HG03558 (cell line): ENCODE data around the gene B4GALNT3.

ENCODE experiments used
- ATAC-seq: cut with Tn5 transposase; IDR thresholded peaks from one replicate; pipeline ENCODE4 v1.9.1; 2021; ENCODE audit warnings: moderate number of reproducible peaks; ENCODE audit not compliant: unreplicated experiment; ENCODE audit errors: extremely low read depth

B4GALNT3 gene

GRCh38 chr12:586318-587071, 126.8 kb downstream of the B4GALNT3 start:
- no peak for ATAC-seq

- ATAC-seq = no peak
These were observed 127.6 kb downstream of the B4GALNT3 start for GRCh38 chr12:587132-588023.

- no peak for ATAC-seq
These were observed 128.2 kb downstream of the B4GALNT3 start for GRCh38 chr12:588024-588322.

- no peak for ATAC-seq
These were observed 128.9 kb downstream of the B4GALNT3 start for GRCh38 chr12:588646-589045.

DNA sequence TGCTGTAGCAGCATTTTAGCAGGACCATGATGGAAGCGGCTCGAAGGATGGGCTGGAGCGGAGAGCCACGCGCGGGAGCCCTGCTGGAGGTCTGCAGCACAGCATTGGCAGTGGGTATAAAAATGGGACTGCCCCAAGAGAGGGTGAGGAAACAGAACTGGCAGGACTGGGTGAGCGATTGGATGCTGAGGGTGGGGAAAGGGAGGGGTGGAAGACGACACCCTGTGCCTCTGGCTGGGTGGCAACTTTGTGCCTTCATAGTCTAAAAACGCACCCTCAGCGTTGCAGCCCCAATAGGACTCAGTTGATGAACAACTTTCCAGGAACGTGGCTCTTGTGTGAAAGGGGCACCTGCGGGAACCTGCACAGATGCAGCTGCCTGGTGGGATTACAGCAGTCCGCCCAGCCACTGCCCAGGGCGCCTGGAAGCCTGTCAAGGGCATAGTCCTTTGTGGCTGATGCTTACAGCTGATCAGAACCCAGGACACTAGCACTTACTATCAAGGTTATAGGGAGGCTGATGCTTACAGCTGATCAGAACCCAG, 130.5 kb downstream of the B4GALNT3 start:
- no peak for ATAC-seq

- ATAC-seq = no peak
These were observed 131.7 kb downstream of the B4GALNT3 start for GRCh38 chr12:591167-592023.

GRCh38 chr12:592024-592505, 132.3 kb downstream of the B4GALNT3 start:
- ATAC-seq = no peak

- ATAC-seq = no peak
These were observed 133.9 kb downstream of the B4GALNT3 start for GRCh38 chr12:593396-594270.

GRCh38 chr12:597926-598568, 138.3 kb downstream of the B4GALNT3 start:
- ATAC-seq = no peak

DNA sequence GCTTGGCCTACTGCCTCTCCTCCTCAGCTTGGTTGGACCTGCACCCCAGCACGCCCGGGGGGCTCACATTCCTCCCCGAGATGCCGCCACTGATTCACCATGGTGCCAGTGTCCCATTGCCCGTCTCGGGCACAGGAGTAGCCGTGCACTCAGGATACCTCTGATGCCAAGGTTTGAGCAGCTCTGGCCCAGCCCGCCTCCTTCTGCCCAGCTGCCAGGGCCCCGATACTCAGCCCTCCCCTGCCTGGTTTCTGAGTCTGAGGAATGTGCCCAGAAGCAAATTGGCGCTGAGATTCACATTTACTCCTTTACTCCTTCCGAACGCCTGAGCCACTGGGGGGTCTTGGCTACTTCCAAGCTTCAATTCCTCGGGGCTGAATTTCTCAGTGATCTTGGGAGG, 140.0 kb downstream of the B4GALNT3 start:
- ATAC-seq = no peak

DNA sequence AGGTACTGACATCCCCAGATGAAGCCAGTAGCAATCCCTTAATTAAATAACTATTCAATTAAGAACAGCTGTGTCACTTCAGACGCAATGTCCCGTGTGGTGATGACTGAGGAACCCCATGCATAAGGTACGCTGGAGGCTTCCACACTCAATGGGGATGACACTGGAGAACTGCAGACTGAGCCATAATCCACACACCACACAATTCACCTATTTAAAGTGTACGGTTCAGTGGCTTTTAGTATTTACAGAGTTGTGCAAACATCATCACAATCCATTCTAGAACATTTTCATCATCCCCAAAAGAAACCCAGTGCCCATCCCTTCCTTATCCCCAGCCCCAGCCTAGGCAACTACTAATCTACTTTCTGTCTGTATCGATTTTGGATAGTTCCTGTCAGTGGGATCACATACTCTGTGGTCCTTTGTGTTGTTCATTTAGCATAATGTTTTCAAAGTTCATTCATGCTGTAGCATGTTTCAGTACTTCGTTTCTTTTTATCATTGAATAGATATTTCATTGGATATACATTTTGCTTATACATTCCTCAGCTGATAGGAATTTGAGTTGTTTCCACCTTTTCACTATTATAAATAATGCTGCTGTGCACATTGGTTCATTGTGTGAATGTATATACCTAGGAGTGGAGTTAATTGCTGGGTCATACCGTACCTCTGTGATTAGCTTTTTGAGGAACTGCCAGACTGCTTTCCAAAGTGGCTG, 142.4 kb downstream of the B4GALNT3 start:
- no peak for ATAC-seq

DNA sequence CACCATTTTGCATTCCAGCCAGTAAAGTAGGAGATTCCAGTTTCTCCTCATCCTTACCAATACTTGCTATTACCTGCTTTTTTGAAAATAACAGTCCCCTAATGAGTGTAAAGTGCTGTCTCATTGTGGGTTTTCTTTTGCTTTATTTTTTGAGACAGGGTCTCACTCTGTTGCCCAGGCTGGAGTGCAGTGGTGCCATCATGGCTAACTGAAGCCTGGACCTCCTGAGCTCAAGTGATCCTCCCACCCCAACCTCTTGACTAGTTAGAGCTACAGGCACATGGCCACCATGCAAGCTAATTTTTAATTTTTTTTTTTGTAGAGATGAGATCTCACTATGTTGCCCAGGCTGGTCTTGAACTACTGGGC, 142.9 kb downstream of the B4GALNT3 start:
- ATAC-seq = no peak

DNA sequence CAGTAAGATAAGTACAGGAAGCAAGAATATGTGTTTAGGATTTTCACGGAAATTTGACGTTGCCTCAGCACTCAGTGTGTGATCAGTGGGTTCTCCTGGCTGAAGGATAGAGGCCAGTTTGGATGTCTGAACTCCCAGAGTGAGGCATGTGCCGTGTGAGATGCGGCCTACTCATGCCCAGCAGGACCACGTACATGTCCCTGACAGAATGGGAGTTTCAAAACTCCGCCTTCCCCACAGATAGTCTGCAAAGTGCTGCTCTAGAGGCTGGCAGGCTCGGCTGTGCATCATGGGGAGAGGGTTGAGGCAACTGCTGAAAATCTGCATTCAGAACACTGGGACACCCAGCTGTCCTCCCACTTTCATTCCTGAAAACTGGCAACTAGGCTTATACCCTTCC, 145.2 kb downstream of the B4GALNT3 start:
- no peak for ATAC-seq

DNA sequence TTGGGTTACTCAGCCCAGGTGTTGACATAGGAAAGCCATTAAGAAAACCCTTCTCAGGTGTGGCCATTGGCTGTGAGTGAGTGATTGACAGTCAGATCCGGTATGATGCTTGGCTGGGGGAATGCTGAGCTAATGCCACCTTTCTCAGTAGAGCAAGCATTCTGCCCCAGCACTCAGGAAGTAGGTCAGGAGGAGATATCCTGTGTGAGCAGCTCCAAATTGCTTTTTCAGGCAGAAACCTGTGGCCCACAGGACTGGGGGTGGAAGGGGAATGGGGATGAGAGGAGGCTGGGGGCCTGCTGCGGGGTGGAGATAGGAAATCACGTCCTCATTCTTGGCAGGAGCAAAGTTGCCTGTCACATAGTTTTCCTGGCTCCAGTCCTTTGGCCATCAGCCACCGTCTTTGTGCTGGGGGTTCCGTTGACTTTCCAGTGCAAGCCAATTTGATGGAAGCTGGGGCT, 147.8 kb downstream of the B4GALNT3 start:
- ATAC-seq = no peak

GRCh38 chr12:608413-608812, 148.7 kb downstream of the B4GALNT3 start:
- ATAC-seq = no peak

DNA sequence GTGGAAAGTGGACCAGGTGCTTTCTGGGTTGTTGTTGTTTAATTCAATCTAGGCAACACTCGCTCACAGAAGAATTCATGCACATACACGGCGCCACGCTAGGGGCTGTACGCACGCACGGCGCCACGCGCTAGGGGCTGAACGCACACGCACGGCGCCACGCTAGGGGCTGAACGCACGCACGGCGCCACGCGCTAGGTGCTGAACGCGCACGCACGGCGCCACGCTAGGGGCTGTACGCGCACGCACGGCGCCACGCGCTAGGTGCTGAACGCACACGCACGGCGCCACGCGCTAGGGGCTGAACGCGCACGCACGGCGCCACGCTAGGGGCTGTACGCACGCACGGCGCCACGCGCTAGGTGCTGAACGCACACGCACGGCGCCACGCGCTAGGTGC, 149.2 kb downstream of the B4GALNT3 start:
- no peak for ATAC-seq

GRCh38 chr12:611721-612120, 152.0 kb downstream of the B4GALNT3 start:
- no peak for ATAC-seq

- ATAC-seq = no peak
These were observed 152.6 kb downstream of the B4GALNT3 start for GRCh38 chr12:612293-612692.
